Sigmoid colon (tissue), 7 donors: Measurements from ENCODE around the gene ALDOA. TPM values are rescaled to one million over a fixed set of nuclear protein-coding genes. Genes with fewer than 3 reads are reported as not detected.
A peak's percentile ranks its signal among the peaks of the same experiment; 100 is the strongest.

Source experiments
- DNase-seq: peaks from one replicate; pipeline ENCODE4 v3.0.0-alpha.2; 2019
- H3K27ac ChIP-seq, 4 donors: fragments of 200-600 bp; sonication (generic); one replicate each; pipeline ENCODE4 v1.5.1; 2016 to 2019; ENCODE audit warnings: mild to moderate bottlenecking in 1 of 4
- H3K27me3 ChIP-seq, 3 donors: fragments of 200-600 bp; sonication (generic); one replicate each; pipeline ENCODE4 v1.5.1; 2019; ENCODE audit warnings: mild to moderate bottlenecking in 1 of 3
- H3K36me3 ChIP-seq, 4 donors: fragments of 200-600 bp; sonication (generic); one replicate each; pipeline ENCODE4 v1.5.1; 2016 to 2019
- H3K4me1 ChIP-seq, 4 donors: fragments of 200-600 bp; sonication (generic); one replicate each; pipeline ENCODE4 v1.5.1; 2017 to 2019
- H3K4me3 ChIP-seq, 4 donors: fragments of 200-600 bp; sonication (generic); one replicate each; pipeline ENCODE4 v1.5.1; 2017 to 2019; ENCODE audit warnings: mild to moderate bottlenecking in 2 of 4, moderate library complexity in 1 of 4
- H3K9me3 ChIP-seq, 4 donors: fragments of 200-600 bp in 3 of 4; sonication (generic) in 3 of 4; one replicate each; pipeline versions ENCODE4 v1.5.1 to v1.6.1; 2013 to 2019
- EP300 ChIP-seq, 4 donors: sonication (generic); formaldehyde crosslinking; IDR thresholded peaks; one replicate each; pipeline ENCODE4 v1.6.1; 2017; ENCODE audit warnings: antibody characterized with exemption in 4 of 4
- POLR2A ChIP-seq, 2 donors: fragments of 450-650 bp; IDR thresholded peaks; one replicate each; pipeline ENCODE4 v1.6.1; 2016; ENCODE audit warnings: antibody characterized with exemption in 2 of 2, mild to moderate bottlenecking in 2 of 2, moderate library complexity in 2 of 2
- POLR2AphosphoS5 ChIP-seq, 4 donors: sonication (generic); formaldehyde crosslinking; IDR thresholded peaks; one replicate each; pipeline ENCODE4 v1.6.1; 2017; ENCODE audit warnings: antibody characterized with exemption in 4 of 4
- WGBS, 2 donors: extraction: QIAGEN DNeasy Blood & Tissue Kit; methylation state at CpG; one replicate each; pipeline ENCODE4 v1.1.7; 2013; 5-methylcytosine and 5-hydroxymethylcytosine counted together
- intact Hi-C: fragments of 100-400 bp; cut with DNase I; formaldehyde crosslinking; loops from one replicate; pipeline ENCODE4 v1.15.1; 2023
- polyA plus RNA-seq, 3 donors: library from polyadenylated mRNA; stranded (reverse); fragments of 200-250 nt; gene quantifications; one replicate each; pipeline ENCODE4 v1.2.3, GENCODE V29; 2013
- total RNA-seq, 4 donors: library from RNA; depleted of rRNA; stranded (reverse); fragments of >200 nt; gene quantifications; one replicate each; pipeline ENCODE4 v1.1.0, GENCODE V29; 2016
- TF ChIP-seq, protein P1 (sequence below), 4 experiments: fragments of 450-650 bp in 3 of 4; fragments of 200-600 bp in 1 of 4; IDR thresholded peaks; one replicate each; pipeline ENCODE4 v1.5.1; 2016 to 2019; ENCODE audit warnings: antibody characterized with exemption in 4 of 4, mild to moderate bottlenecking in 3 of 4, moderate library complexity in 2 of 4
- donor health status: healthy with polysubstance abuse.
- donor health status: Bipolar disorder and iron deficiency.
- donor health status: healthy.

Gene ALDOA
- total and polyA plus RNA-seq, 7 donors: 905 to 1,667 (median 1,010) TPM

GRCh38 chr16:30092373-30093010, 26.9 kb downstream of the ALDOA start:
- H3K4me1 ChIP-seq: peaks cover 0 to 51% (median 48%) of the 10 kb centered on the region in 4 donors
- WGBS, 2 donors: 3 to 4% methylated on average over 22 of the region's 22 CpGs
- no peak for TF ChIP-seq EP300 (IDR thresholded peaks at IDR 0.05)
- TF ChIP-seq POLR2A (IDR thresholded peaks at IDR 0.05): no peak
- peak in 3 of 4 donors; percentile 42 to 72 (median 63) for TF ChIP-seq POLR2AphosphoS5 (IDR thresholded peaks at IDR 0.05)
- TF ChIP-seq, protein P1, sequence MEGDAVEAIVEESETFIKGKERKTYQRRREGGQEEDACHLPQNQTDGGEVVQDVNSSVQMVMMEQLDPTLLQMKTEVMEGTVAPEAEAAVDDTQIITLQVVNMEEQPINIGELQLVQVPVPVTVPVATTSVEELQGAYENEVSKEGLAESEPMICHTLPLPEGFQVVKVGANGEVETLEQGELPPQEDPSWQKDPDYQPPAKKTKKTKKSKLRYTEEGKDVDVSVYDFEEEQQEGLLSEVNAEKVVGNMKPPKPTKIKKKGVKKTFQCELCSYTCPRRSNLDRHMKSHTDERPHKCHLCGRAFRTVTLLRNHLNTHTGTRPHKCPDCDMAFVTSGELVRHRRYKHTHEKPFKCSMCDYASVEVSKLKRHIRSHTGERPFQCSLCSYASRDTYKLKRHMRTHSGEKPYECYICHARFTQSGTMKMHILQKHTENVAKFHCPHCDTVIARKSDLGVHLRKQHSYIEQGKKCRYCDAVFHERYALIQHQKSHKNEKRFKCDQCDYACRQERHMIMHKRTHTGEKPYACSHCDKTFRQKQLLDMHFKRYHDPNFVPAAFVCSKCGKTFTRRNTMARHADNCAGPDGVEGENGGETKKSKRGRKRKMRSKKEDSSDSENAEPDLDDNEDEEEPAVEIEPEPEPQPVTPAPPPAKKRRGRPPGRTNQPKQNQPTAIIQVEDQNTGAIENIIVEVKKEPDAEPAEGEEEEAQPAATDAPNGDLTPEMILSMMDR (IDR thresholded peaks at IDR 0.05): peak in 3 of 4 experiments; percentile 15 to 48 (median 30)
- peak overlapping the region; percentile 81 to 97 (median 87) for H3K27ac ChIP-seq
- peak; percentile 90 for DNase-seq
- H3K36me3 ChIP-seq: peaks cover 0 to 23% (median 10%) of the 10 kb centered on the region in 4 donors
- peak overlapping the region in 3 of 4 donors; percentile 49 to 65 (median 50) for H3K4me3 ChIP-seq
- intact Hi-C loops: loop anchor here (5.0 to 10.0 kb wide), 6 partner anchors 98 to 1362 kb away; partner anchors contain the start of genes ARMC5, FBRS, HIRIP3 and INO80E
- peaks cover 0 to 6% (median 4%) of the 10 kb centered on the region in 4 donors for H3K9me3 ChIP-seq
- no peaks in the 10 kb centered on the region for H3K27me3 ChIP-seq

GRCh38 chr16:30094541-30095165, 29.1 kb downstream of the ALDOA start:
- H3K36me3 ChIP-seq: peaks cover 0 to 23% (median 10%) of the 10 kb centered on the region in 4 donors
- no peak for DNase-seq
- peaks cover 0 to 51% (median 48%) of the 10 kb centered on the region in 4 donors for H3K4me1 ChIP-seq
- TF ChIP-seq POLR2AphosphoS5 (IDR thresholded peaks at IDR 0.05) (no peak), EP300 (IDR thresholded peaks at IDR 0.05) (no peak), POLR2A (IDR thresholded peaks at IDR 0.05) (no peak)
- TF ChIP-seq, protein P1 (IDR thresholded peaks at IDR 0.05): no peak
- peak overlapping the region; percentile 80 to 90 (median 88) for H3K4me3 ChIP-seq
- H3K27me3 ChIP-seq: no peaks in the 10 kb centered on the region
- peak overlapping the region; percentile 92 to 97 (median 96) for H3K27ac ChIP-seq
- intact Hi-C loops: loop anchor here (5.0 to 10.0 kb wide), 7 partner anchors 42 to 1360 kb away; partner anchors contain the start of genes ARMC5, FBRS, HIRIP3 and INO80E
- 84 to 86% methylated on average over 11 of the region's 11 CpGs for WGBS, 2 donors
- peaks cover 0 to 6% (median 4%) of the 10 kb centered on the region in 4 donors for H3K9me3 ChIP-seq

GRCh38 chr16:30095166-30096078, 29.9 kb downstream of the ALDOA start:
- intact Hi-C loops: loop anchor here (2.0 to 10.0 kb wide), 7 partner anchors 27 to 1359 kb away; partner anchors contain the start of genes ARMC5, FBRS, HIRIP3 and INO80E
- Histone ChIP-seq H3K36me3 (peaks cover 0 to 23% (median 10%) of the 10 kb centered on the region in 4 donors), H3K4me1 (peaks cover 0 to 51% (median 48%) of the 10 kb centered on the region in 4 donors), H3K4me3 (peak overlapping the region; percentile 80 to 90 (median 88)), H3K9me3 (peaks cover 0 to 6% (median 4%) of the 10 kb centered on the region in 4 donors), H3K27ac (peak overlapping the region; percentile 92 to 97 (median 96)), H3K27me3 (no peaks in the 10 kb centered on the region)
- no peak for DNase-seq
- no peak for TF ChIP-seq POLR2A (IDR thresholded peaks at IDR 0.05)
- TF ChIP-seq, protein P1 (IDR thresholded peaks at IDR 0.05): no peak
- no peak for TF ChIP-seq EP300 (IDR thresholded peaks at IDR 0.05)
- TF ChIP-seq POLR2AphosphoS5 (IDR thresholded peaks at IDR 0.05): no peak
- WGBS, 2 donors: 4 to 11% methylated on average over 47 of the region's 47 CpGs
